Aorta (tissue), 5 donors: ENCODE results near the gene C3orf70. TPM values are rescaled to one million over a fixed set of nuclear protein-coding genes. Genes with fewer than 3 reads are reported as not detected.
"Not testable (repeated sequence)": the region's sequence is repeated elsewhere in the genome, so short reads cannot be mapped to it uniquely, and the experiment has no call there.

ENCODE experiments used
- ATAC-seq: fragments of 200-7000 bp; cut with Tn5 transposase; one replicate; pipeline ENCODE4 v1.9.1; 2022; ENCODE audit warnings: moderate library complexity; ENCODE audit not compliant: low FRiP score
- DNase-seq, 2 donors: peaks; one replicate each; pipeline ENCODE4 v3.0.0-alpha.2; 2020
- H3K27ac ChIP-seq, 2 donors: one replicate each; pipeline ENCODE4 v1.5.1; 2013; ENCODE audit warnings: low read length in 2 of 2, mild to moderate bottlenecking in 2 of 2, moderate library complexity in 2 of 2, control low read depth in 1 of 2, inconsistent platforms in 1 of 2, low read depth in 1 of 2
- H3K27me3 ChIP-seq, 2 donors: one replicate each; pipeline ENCODE4 v1.6.1; 2013; ENCODE audit warnings: control low read depth in 1 of 2, low read length in 1 of 2, mild to moderate bottlenecking in 1 of 2, moderate library complexity in 1 of 2; ENCODE audit not compliant: insufficient read depth in 2 of 2, control insufficient read depth in 1 of 2
- H3K36me3 ChIP-seq, 2 donors: one replicate each; pipeline ENCODE4 v1.6.1; 2013; ENCODE audit warnings: control low read depth in 1 of 2, low read length in 1 of 2, mild to moderate bottlenecking in 1 of 2; ENCODE audit not compliant: insufficient read depth in 2 of 2, control insufficient read depth in 1 of 2
- H3K4me1 ChIP-seq, 2 donors: one replicate each; pipeline ENCODE4 v1.6.1; 2013; ENCODE audit warnings: low read length in 2 of 2, control low read depth in 1 of 2, mild to moderate bottlenecking in 1 of 2, moderate library complexity in 1 of 2; ENCODE audit not compliant: insufficient read depth in 2 of 2, control insufficient read depth in 1 of 2
- H3K4me3 ChIP-seq, 2 donors: one replicate each; pipeline ENCODE4 v1.5.1; 2013; ENCODE audit warnings: low read length in 2 of 2, control low read depth in 1 of 2, mild to moderate bottlenecking in 1 of 2
- H3K9me3 ChIP-seq: one replicate; pipeline ENCODE4 v1.6.1; 2013; ENCODE audit warnings: mild to moderate bottlenecking, low read length; ENCODE audit not compliant: control insufficient read depth
- WGBS, 2 donors: extraction: QIAGEN DNeasy Blood & Tissue Kit; methylation state at CpG; one replicate each; pipeline ENCODE4 v1.1.7; 2013; 5-methylcytosine and 5-hydroxymethylcytosine counted together
- intact Hi-C, 2 donors: fragments of 100-400 bp; cut with DNase I; formaldehyde crosslinking; loops; one replicate each; pipeline versions ENCODE4 v1.14.2 to v1.15.0; 2022
- polyA plus RNA-seq, 2 donors: library from polyadenylated mRNA; stranded (reverse); fragments of 200-250 nt; gene quantifications; one replicate each; pipeline ENCODE4 v1.2.3, GENCODE V29; 2013
- total RNA-seq, 2 donors: library from RNA; stranded (reverse); fragmentation: NEBNext Ultra II Directional; extraction: Animal tissue kit (Norgen Biotek cat#: 25700); gene quantifications; one replicate each; pipeline ENCODE4 v1.2.1, GENCODE V29; 2021
- donor health status: healthy with polysubstance abuse.
- donor health status: Bipolar disorder and iron deficiency.
- donor health status: DM: no; HTN: no; CAD: no.
- donor health status: DM: no; HTN: no; CAD: no.
- donor health status: DM: yes; HTN: yes; CAD: no.

C3orf70 gene
- total and polyA plus RNA-seq, 4 donors, result 4.5 to 20.4 (median 11.9) TPM

DNA sequence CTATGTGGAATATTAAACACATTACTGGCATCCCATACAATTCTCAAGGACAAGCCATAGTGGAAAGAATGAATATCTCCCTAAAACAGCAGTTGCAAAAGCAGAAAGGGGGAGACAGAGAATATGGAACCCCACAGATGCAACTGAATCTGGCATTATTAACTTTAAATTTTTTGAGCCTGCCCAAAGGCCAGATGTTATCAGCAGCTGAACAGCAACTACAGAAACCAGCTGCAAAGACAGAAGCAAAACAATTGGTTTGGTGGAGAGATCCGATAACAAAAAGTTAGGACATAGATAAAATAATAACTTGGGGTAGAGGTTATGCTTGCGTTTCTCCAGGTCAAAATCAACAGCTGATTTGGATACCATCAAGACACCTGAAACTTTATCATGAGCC is 43.8 kb downstream of the C3orf70 start:
- H3K36me3 ChIP-seq, ATAC-seq, intact Hi-C loops, H3K27ac ChIP-seq, H3K4me3 ChIP-seq, H3K9me3 ChIP-seq, H3K27me3 ChIP-seq, DNase-seq, H3K4me1 ChIP-seq: not testable (repeated sequence)
- 75 to 79% methylated on average over 2 of the region's 2 CpGs for WGBS, 2 donors

DNA sequence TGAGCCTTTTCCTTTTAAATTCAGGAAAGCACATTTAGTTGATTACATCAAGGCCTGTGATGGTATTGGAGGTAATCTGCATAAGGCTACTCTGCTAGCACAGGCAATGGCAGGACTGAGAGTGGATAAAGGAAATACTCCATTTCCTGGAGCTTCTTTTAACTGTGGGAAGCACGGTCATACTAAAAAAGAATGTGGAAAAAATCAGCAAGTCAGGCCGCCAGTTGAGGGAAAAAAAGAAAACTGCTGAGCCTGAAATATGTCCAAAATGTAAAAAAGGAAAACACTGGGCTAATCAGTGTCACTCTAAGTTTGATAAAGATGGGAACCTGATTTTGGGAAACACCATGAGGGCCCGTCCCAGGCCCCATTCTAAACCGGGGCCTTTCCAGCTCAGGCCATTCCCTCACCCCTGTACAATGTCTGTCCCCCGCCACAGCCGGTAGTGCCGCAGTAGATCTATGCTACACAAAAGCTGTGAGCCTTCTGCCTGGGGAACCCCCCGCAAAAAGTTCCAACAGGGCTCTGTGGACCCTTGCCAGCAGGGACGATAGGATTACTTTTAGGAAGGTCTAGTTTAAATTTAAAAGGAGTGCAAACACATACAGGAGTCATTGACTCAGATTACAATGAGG is 46.5 kb downstream of the C3orf70 start:
- H3K36me3 ChIP-seq, H3K4me1 ChIP-seq, H3K27me3 ChIP-seq, DNase-seq, H3K27ac ChIP-seq, intact Hi-C loops, ATAC-seq, H3K4me3 ChIP-seq, H3K9me3 ChIP-seq: not testable (repeated sequence)
- 19 to 28% methylated on average over 9 of the region's 9 CpGs for WGBS, 2 donors

DNA sequence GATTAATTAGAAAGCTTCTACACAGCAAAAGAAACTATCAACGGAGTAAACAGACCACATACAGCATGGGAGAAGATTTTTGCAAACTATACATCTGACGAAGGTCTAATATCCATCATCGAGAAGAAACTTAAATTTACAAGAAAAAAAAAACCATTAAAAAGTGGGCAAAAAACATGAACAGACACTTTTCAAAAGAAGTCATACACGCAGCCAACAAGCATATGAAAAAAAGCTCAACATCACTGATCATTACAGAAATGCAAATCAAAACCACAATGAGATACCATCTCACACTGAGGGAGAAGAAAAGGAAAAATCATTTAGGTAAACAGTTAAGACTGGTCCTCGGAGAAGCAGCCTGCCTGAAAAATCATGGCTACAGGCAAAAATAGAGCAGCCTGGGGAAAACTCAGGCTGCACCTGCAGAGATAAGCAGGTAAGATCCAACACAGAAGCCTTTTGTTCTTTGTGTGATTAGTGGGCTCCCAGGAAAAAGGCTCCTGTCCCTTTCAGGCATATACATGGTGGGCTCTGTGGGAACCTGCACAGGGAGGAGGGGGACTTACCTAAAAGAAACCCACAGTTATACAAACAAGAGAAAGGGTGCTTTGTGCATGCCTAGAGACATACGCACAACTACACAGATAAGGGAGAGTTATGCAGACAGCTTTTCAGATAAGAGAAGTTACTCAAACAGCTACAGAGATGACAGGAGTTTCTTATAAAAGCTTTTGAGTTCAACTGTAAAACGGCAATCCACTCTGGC is 49.3 kb downstream of the C3orf70 start:
- ATAC-seq (no peak), DNase-seq (no peak)
- 75 to 84% methylated on average over 7 of the region's 7 CpGs for WGBS, 2 donors
- no peak overlapping the region for H3K27ac ChIP-seq
- intact Hi-C loops, result no loop called here
- peaks cover 0 to 9% of the 10 kb centered on the region in 2 donors for H3K4me1 ChIP-seq
- no peaks in the 10 kb centered on the region for H3K9me3 ChIP-seq
- H3K4me3 ChIP-seq, result no peak overlapping the region
- no peaks in the 10 kb centered on the region for H3K36me3 ChIP-seq
- H3K27me3 ChIP-seq, result peaks cover 0 to 2% of the 10 kb centered on the region in 2 donors

DNA sequence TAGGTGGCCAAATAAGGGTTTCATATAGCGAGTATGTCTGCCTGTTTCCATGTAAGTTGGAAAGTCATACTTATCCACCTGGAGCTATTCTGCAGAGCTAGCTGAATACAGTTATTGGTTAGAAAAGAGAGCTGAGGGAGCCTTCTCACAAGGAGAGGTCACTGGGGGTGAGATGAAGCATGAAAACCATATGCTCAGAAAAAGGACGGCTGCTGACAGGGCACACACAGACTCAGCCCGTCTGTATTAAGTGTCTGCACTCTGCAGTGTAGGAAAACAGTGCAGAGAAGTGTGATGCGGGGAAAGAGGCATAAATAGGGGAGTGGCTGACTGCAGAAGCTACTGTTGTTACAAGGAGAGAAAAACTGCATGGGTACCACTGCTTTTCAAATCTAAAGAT is 58.2 kb downstream of the C3orf70 start:
- intact Hi-C loops, result no loop called here
- ATAC-seq, result no peak
- 65 to 71% methylated on average over 4 of the region's 4 CpGs for WGBS, 2 donors

DNA sequence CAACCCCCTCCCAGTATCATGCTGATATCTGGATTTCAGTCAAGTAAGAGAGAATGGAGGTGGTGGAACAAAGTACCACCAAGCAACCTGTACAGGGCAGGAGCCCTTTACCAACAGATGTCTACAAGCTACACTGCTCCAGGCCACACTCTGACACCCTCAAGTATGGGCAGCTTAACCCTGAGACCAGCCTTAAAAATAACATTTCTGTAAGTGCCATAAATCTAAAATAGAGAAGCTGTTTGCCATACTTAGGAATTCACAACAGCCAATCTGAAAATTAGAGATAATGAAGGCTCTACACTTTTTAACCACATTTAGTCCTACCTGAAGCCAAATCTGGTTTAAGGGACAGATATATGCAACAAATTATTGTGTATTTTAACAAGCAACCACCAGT is 59.7 kb downstream of the C3orf70 start:
- Histone ChIP-seq H3K4me3 (no peak overlapping the region), H3K9me3 (no peaks in the 10 kb centered on the region), H3K27ac (no peak overlapping the region), H3K4me1 (peaks cover 0 to 2% of the 10 kb centered on the region in 2 donors), H3K27me3 (no peaks in the 10 kb centered on the region), H3K36me3 (no peaks in the 10 kb centered on the region)
- ATAC-seq (no peak), DNase-seq (no peak)
- intact Hi-C loops, result no loop called here

More for the DNA sequence above, 58.2 kb downstream of the C3orf70 start:
- no peak for DNase-seq
- peaks cover 0 to 2% of the 10 kb centered on the region in 2 donors for H3K27me3 ChIP-seq
- no peak overlapping the region for H3K4me3 ChIP-seq
- H3K4me1 ChIP-seq, result peaks cover 0 to 2% of the 10 kb centered on the region in 2 donors
- H3K27ac ChIP-seq, result no peak overlapping the region
- no peaks in the 10 kb centered on the region for H3K36me3 ChIP-seq
- H3K9me3 ChIP-seq, result no peaks in the 10 kb centered on the region

DNA sequence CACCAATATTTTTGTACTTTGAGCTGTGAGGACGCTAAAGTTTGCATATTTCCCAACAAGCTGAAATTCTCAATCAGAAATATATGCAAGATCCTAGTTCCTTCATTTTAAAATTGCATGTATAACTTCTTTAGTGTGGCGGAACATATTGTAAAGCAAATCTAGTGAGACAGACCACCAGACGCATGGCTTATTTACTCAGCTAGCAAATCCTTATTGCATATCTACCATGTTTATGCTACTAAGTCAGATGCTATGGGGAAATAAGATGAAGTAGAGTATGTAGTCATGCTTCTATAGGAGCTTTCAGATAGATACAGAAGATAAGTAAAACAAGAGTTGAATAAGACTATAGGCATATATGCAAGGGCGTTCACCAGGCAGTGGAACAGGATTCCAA is 62.0 kb downstream of the C3orf70 start:
- ATAC-seq, result no peak
- H3K4me3 ChIP-seq, result no peak overlapping the region
- 95 to 96% methylated on average over 4 of the region's 4 CpGs for WGBS, 2 donors
- H3K4me1 ChIP-seq, result peaks cover 0 to 3% of the 10 kb centered on the region in 2 donors
- no peaks in the 10 kb centered on the region for H3K36me3 ChIP-seq
- intact Hi-C loops, result no loop called here
- no peak overlapping the region for H3K27ac ChIP-seq
- H3K27me3 ChIP-seq, result no peaks in the 10 kb centered on the region
- H3K9me3 ChIP-seq, result no peaks in the 10 kb centered on the region
- no peak for DNase-seq

DNA sequence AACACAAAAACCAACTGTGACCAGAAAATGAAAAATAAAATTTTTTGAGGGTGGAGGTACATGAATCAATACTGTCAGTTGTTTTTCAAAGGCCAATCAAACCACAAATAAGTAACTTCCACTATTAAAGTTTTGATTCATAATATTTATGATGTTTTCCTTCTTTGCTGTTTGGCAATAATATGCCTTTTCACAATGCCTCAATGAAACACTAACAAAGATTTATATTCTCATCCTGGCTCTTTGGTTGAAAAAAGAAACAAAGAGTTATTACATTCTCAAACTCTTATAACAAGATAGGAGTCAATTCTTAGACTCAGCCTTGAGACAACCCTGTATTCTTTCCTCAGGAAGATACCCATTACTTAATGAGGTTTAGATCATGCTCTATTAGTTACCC is 63.1 kb downstream of the C3orf70 start:
- DNase-seq, result no peak
- no peak overlapping the region for H3K4me3 ChIP-seq
- intact Hi-C loops, result no loop called here
- H3K9me3 ChIP-seq, result no peaks in the 10 kb centered on the region
- no peak overlapping the region for H3K27ac ChIP-seq
- H3K27me3 ChIP-seq, result no peaks in the 10 kb centered on the region
- no peak for ATAC-seq
- H3K36me3 ChIP-seq, result no peaks in the 10 kb centered on the region
- peaks cover 0 to 4% of the 10 kb centered on the region in 2 donors for H3K4me1 ChIP-seq

DNA sequence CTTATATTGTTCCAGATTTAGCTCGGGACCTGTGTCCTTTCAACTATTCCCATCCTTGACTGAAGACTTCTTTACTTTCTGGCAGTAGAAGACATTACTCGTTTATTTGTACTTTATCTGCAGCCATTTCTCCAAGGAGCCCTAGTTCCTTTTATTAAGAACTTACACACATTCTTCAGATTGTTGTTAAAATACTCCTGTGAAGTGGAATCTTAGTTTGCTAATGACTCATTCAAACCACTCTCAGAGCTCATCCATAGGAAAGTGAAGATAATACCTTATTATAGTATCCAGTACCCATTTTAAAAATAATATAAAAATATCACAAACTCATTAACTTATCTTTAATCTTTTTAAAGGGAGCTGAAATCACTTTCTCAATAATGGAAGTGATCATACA is 63.5 kb downstream of the C3orf70 start:
- ATAC-seq (no peak), DNase-seq (no peak)
- H3K4me3 ChIP-seq, result no peak overlapping the region
- H3K27me3 ChIP-seq, result no peaks in the 10 kb centered on the region
- no peaks in the 10 kb centered on the region for H3K9me3 ChIP-seq
- no peak overlapping the region for H3K27ac ChIP-seq
- H3K4me1 ChIP-seq, result peaks cover 0 to 4% of the 10 kb centered on the region in 2 donors
- H3K36me3 ChIP-seq, result no peaks in the 10 kb centered on the region
- 54 to 59% methylated on average over 2 of the region's 2 CpGs for WGBS, 2 donors
- intact Hi-C loops, result no loop called here

DNA sequence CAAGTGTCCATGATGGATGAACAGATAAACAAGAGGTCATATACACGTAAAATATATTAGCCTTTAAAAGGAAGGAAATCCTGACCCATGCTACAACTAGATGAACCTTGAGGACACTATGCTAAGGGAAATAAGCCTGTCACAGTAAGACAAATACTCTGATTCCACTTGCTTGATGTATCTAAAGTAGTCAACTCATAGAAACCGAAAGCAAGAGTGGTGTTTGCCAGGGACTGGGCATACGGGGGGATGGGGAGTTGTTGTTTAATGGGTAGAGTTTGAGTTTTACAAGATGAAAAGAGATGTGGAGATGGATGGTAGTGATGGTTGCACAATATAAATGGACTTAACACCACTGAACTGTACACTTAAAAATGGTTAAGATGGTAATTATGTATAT is 65.4 kb downstream of the C3orf70 start:
- intact Hi-C loops, result no loop called here
- H3K27me3 ChIP-seq, result no peaks in the 10 kb centered on the region
- peaks cover 0 to 2% of the 10 kb centered on the region in 2 donors for H3K4me1 ChIP-seq
- no peak for DNase-seq
- 81 to 86% methylated on average over 3 of the region's 3 CpGs for WGBS, 2 donors
- no peaks in the 10 kb centered on the region for H3K9me3 ChIP-seq
- no peak overlapping the region for H3K27ac ChIP-seq
- no peak for ATAC-seq
- H3K36me3 ChIP-seq, result peaks cover 0 to under 1% of the 10 kb centered on the region in 2 donors
- no peak overlapping the region for H3K4me3 ChIP-seq
